HG03175 (cell line): ENCODE data around the gene ATP6V0B.

Source experiments
- ATAC-seq: cut with Tn5 transposase; IDR thresholded peaks from one replicate; pipeline ENCODE4 v1.9.1; 2021; ENCODE audit warnings: mild to moderate bottlenecking, moderate library complexity; ENCODE audit not compliant: unreplicated experiment

Gene ATP6V0B

DNA sequence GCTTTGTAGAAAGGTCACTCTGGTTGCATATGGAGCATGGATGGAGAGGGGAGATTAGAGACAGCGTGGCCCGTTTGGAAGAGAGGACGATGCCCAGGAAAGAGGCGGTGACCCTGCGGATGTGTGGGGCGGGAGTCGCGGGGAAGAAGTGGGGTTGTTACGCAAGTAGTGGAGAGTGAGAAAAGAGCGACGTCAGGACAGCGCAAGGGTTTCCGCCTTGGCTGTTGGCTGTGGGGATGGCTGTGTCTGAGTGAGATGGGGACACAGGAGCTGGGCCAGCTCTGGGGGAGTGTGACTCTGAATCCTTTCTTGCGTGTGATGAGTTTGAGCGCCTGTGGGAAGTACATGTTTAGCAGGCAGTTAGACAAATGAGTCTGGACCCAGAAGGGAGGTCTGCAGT, 8.0 kb downstream of the ATP6V0B start:
- no peak for ATAC-seq

DNA sequence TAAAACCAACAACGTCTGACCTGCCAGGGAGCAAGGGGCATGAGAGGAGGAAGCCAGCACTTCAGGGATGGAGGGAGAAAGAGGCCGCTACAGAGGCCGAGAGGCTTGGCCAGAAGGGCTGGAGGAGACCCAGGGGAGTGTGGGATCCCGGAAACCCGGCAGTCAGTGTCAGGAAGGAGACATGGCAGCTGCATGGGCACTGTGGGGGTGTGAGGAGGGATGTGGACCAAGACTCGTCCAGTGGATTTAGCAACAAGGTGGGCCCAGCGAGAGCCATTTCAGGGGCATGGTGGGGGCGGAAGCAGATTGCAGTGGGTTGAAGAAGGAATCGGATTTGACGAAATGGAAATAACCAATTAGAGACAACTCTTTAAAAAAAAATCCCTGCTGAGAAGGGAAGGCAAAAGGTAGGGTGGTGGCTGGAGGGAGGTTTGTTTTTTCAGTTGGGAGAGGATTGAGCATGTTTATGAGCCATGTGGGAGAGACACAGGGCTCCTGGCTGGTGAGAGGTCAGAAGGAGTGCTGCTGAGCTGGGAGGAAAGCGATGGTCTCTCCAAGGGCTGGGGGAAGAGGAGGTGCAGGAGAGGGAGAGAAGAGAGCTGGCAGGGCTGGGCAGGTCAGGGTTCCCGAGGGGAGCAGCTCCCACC, 8.6 kb downstream of the ATP6V0B start:
- ATAC-seq, result no peak

DNA sequence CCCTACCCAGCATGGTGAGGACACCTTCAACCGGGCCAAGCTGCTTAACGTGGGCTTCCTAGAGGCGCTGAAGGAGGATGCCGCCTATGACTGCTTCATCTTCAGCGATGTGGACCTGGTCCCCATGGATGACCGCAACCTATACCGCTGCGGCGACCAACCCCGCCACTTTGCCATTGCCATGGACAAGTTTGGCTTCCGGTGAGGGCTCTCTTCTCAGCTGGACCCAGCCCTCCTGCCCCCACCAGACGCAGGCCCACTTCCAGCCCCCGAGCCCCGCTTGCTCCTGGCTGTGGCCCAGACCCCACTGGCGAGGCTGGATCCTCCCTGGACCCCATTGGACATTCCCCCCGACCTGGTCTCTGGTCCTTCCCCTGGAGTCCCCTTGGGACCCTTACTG, 10.1 kb downstream of the ATP6V0B start:
- no peak for ATAC-seq

DNA sequence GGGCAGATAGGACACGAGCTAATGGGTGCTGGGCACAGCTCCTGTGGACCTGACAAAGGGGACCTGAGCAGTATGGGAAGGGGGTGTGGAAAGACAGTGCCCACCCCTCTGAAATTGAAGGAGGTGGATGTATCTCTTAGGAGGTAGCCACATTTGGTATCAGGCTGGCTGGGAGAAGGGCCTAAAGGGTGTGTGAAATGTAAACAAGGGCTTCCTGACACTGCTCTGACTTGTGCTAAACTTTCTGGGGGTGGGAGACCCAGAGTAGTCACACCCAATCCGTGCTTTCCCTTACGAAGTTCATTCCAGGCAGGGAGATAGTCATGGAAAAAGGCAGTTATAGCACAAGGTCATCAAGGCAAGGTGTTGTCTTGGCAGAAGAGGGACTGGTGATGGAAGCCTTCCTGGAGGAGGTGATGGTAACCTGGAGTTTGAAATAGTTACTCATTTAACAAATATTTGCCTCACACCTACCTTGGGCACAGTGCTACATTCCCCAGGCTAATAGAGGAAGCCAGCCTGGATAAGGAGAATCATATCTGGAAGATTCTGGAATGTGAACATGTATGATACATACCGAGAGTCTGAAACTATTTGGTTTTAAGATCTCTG, 11.3 kb downstream of the ATP6V0B start:
- no peak for ATAC-seq

DNA sequence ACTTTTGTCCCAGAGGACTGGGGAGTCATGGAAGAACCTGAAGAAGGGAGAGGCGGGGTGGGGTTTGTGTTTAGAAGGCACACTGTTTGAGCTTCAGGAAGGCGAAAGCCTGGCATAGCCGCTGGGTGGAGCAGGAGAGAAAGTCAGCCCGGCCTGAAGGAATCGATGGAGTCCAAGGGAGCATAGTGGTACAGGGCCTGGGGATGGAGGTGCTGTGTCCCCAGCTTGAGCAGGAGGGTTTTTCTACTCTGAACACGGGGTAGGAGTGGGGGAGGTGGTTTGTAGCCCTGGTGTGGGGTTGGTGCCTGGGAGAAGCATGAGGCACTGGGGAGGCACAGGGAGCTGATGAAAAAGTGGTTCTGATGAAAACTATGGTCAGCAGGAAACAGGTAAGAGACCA, 12.0 kb downstream of the ATP6V0B start:
- no peak for ATAC-seq

DNA sequence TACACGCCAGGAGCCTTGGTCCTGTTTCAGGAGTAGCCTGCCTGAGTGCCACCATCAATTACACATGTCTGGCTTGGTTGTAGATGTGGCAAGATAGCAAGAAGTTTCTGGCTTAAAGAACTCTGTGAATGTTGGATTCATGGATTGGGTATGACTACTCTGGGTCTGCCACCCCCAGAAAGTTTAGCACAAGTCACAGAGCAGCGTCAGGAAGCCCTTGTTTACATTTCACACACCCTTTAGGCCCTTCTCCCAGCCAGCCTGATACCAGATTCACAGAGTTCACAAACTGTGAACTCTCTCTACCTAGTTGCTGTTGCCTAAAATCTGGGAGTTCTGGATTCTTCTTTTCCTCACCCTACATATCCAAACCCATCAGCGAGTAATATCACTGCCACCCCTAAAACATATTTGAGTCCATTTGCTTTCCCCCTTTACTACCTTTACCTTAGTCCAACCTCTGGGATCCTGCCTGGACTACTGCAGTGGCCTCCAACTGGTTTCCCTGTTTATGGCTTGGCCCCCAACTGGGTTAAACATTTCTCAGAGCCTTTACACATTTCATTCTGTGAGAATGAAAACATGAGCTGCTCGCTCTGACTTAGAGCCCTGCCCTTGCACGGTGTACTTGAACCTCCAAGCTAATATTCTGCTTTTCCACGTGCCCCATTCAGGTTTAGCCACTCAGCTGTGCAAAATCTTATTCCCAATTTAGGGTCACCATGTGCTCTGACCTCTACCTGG, 12.6 kb downstream of the ATP6V0B start:
- ATAC-seq, result no peak

DNA sequence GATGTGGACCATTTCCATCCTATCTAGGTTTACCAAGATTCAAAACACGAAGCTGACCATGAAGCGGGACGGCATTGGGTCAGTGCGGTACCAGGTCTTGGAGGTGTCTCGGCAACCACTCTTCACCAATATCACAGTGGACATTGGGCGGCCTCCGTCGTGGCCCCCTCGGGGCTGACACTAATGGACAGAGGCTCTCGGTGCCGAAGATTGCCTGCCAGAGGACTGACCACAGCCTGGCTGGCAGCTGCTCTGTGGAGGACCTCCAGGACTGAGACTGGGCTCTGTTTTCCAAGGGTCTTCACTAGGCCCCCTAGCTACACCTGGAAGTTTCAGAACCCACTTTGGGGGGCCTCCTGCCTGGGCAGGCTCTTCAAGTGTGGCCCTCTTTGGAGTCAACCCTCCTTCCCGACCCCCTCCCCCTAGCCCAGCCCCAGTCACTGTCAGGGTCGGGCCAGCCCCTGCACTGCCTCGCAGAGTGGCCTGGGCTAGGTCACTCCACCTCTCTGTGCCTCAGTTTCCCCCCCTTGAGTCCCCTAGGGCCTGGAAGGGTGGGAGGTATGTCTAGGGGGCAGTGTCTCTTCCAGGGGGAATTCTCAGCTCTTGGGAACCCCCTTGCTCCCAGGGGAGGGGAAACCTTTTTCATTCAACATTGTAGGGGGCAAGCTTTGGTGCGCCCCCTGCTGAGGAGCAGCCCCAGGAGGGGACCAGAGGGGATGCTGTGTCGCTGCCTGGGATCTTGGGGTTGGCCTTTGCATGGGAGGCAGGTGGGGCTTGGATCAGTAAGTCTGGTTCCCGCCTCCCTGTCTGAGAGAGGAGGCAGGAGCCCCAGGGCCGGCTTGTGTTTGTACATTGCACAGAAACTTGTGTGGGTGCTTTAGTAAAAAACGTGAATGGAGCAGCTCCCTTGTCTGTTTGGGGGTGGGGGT, 15.8 kb downstream of the ATP6V0B start:
- no peak for ATAC-seq

DNA sequence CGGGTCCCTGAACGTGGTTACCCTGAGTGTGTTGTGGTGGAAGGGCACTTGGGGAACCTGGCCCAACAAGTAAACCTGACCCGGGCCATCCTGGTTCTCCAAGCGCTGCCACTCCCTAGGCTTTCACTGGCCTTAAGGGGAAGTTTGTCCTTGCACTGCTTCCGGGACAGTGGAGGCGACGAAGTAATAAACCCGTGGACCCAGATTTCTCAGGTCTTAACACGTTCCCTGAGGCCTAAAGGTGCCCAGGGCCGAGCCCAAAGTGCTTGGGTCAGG, 16.4 kb downstream of the ATP6V0B start:
- no peak for ATAC-seq

DNA sequence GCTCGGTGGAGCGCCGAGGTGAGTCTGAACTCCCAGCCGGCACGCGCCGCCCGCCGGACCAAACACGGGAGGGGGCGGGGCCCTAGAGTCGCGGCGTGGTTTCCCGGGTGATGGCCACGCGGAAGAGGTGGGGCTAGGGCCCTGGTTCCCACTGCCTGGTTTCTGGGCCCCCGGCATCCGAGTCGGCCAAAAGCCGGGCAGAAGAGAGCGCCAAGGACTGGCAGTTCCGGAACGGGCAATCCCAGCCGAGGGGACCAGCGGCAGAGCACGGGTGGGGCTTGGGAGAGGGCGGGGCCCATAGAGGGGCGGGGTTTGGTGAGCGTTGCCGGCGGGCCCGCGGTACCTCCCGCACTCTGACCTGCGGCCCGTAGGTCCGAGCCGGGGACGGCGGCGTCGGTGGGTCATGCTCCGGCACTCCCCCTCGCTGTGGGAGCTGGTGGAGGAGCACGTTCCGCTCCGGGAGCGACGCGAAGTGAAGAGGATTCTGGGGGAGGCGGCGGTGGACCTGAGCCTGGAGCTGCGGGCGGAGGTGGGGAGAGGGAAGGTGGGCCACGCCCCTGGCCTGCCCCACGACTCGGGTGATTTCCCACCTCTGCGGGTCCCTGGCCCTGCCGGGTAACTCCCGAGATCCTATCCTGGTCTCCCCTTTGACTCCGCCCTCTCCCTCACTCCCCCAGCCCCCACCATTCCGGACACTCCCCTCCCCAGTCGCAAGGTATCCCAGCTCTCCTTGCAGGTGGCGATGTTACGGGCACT, 16.9 kb downstream of the ATP6V0B start, which contains the start of gene CCDC24:
Gene CCDC24, plus strand, starts transcription at position 124 of the 756 bp plus-strand sequence. Its CDS starts 280 bp downstream, at position 404.
- ATAC-seq, result peak; percentile 81

DNA sequence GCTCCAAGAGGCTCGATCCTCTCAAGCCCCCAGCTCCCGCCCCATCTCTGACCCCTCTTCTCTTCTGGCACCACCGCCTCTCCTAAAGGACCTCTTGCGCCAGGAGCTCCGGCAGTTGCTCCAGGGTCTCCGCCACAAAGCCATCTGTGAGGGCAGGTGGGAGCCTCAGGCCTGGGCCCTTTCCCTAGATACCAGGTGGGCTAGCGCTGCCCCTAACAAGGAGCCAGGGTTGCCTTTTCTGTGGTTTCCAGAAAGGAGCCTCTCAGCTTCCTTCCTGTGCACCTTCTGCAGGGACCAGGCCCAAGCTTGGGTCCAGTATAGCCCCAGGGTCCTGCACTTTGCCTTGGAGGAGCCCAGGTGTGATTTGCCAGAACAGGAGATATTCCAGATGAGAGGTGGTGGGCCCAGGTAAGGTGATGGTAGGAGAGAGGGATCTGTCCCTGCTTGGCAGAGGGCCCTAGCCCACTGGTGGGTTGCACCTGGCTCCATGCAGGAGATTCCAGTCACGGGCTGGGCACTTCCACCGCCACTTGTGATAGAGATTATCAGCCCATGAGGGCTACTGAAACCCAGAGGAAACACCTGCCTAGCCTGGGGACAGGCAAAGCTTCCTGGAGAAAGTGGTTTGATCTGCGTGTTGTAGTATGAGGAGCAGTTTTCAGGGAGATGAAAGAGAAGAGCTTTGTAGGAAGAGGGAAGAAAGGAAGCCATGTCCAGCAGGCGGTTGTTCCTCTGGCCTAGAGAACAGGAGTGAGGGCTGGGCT, 17.7 kb downstream of the ATP6V0B start:
- no peak for ATAC-seq

DNA sequence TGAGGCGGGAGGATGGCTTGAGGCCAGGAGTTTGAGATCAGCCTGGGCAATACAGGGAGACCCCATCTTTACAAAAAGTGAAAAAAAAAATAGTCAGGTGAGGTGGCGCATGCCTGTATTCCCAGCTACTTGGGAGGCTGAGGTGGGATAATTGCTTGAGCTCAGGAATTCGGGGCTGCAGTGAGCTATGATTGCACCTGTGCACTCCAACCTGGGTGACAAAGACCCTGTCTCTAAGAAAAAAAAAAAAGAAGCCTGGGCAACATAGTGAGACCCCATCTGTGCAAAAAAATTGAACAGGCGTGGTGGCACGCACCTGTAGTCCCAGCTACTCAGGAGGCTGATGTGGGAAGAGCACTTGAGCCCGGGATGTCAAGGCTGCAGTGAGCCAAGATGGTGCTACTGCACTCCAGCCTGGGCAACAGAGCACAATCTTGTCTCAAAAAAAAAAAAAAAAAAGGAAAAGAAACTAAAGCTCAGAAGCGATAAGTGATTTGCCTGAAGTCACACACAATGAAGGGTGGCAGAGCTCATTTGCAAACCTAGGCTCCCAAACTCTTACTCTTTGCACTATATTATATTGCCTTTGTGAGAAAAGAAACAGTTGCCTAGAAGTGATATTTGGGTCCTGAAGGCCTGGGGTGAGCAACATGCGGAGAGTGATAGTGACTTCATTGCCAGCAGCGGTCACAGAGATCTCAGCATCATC, 18.6 kb downstream of the ATP6V0B start:
- ATAC-seq, result no peak

DNA sequence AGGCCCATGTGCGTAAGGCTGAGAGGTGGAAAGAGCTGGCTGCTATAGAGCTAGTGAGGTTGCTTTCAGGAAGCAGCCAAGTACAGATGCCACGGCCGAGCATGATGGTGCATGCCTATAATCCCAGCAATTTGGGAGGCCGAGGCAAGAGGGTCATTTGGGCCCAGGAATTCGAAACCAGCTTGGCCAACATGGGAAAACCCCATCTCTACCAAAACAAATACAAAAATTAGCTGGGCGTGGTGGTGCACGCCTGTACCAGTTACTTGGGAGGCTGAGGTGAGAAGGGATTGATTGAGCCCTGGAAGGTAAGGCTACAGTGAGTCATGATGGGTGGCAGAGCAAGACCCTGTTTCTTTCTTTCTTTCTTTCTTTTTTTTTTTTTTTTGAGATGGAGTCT, 19.3 kb downstream of the ATP6V0B start:
- ATAC-seq, result no peak

DNA sequence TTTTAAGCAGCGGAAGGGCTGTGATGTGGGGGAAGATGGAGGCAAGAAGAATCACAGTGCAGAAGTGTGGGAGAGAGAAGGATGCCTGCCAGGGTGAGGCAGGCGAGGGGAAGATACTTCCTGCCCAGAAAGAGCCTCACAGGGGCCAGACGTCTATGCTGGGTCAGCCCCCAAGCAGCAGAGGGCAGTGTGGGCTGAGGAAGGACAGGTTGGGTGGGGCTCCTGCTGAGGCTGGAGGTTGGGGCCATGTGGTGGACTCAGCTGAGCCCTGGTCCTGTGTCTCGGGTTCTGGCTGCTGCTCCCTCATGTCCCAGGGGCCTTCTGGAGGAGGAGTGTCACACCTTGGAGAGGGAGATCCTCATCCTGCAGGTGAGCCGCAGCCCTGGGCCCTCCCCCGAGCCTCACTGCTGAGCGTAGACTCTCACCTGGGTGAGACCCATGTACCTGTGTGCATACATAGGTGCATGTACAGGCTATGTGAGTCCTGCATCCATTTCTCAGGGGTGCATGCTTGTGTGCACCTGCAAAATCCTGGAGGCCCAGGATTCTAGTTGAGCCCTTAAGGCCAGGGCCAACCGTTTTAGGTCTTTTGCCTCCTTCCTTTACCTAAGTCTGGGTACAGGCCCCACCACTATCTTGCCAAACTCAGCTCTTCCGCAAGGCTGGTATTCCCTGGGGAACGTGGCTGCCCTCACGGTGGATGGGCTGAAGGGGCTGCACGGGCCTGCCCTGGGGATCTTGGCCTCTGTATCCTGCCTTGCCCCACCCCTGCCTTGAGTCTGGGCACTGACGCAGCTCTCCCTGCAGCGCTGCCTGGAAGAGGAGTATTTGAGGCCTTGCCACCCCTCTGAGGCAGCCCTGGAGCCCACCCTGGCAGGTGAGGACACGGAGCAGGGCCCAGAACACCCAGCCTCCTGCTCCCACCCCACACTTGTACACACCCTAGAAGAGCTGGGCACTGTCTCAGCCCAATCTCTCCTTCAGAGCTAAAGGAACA, 20.3 kb downstream of the ATP6V0B start:
- no peak for ATAC-seq

DNA sequence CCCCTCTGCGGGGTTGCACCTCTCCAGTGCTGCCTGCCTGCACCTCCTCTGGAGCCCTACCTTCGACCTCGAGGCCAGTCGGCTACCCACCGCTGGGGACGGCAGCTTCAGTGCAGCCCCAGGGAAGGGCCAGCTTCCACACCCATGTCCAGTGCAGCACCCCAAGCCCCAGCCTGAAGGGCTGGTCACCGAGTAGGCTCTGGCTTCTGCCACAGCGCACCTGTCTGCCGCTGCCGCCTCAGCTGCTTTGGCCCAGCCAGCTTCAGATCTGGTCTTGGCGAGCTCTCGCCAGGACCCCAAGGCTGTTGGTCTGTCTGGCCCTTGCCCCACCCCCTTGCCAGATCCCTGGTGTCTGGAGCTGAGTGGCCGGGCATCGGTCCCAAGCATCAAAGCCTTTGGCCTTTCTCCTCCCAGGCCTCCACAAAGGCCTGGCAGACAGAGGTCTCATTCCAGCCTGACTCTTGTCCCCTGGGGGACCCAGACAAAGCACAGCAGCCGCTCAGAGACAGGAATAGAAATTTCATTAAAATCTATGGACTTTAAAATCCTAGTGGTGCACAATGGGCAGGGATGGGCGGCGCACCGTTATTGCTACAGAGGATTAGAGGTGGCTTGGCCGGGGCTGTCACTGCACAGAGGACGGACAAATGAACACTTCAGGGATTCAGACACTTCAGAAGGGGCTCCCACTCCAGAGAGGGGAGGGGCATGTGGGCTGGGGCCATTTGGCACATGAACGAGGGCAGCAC, 21.4 kb downstream of the ATP6V0B start:
- ATAC-seq, result no peak

DNA sequence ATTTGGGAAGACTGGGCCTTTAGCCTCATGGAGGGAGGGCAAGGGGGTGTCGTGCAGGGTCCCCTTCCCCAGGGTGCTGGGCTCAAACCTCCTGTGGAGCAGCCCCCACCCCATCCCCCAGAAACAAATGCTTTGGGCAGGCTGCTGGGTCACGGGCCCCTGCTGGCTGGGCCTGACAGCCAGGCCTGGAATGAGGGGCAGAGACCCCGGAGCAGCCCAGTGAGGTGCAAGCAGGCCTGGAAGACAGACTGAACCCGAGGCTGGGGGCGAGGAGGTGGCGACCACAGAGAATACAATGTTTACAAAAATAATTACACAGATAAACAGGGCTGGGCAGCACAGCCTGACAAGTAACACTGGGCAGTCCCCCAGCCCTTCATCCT, 22.0 kb downstream of the ATP6V0B start:
- ATAC-seq, result no peak

DNA sequence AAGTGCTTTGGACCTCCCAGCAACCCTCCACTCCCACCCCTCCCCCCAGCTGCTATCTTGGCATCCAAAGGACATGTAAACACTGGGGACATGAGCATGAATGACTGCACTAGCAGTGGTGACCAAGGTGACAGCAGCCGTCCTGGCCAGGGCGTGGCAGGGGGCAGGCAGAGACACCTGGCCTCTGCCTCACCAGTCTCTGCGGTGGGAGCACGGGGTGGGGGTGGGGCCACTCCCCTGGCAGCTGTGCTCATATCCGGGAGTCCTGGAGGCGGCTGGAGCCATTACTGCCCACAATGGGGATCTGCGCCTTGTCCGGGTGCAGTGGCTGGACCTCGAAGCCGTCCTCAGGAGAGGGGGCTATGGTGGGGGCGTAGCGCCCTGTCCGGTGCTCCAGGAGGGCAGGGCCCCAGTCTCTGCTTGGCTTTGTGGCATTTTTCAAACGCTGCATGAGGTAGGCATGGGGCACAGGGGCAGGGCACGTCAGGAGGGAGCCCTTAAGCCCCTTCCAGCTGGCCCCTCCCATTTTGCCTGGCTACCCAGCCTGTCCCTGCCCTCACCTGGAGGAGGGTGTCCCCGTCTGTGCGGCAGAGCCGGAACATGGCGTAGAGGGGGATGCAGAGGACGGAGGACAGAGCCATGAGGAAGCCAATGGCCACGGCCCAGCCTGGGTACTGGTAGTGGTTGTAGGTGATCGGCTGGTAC, 22.7 kb downstream of the ATP6V0B start:
- ATAC-seq, result no peak

DNA sequence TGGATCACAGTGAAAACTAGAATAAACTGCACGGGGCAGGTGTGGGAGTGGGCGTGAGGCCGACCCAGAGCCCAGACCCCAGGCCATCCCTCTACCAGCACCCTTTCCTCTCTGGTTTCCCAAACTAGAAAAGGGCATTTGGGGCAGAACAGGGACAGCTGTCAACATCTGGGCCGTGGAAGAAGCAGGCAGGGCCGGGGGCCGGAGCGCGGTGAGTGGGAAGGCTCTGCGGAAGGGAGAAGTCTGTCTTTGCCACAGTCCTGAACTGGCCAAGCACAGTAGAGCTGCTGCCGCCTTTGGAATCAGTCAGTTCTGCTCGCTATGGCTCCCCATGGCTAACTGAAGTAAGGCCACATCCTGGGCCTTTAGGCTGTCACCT, 23.2 kb downstream of the ATP6V0B start:
- ATAC-seq, result no peak
